ENCODE measurements around the gene PDZD2. TPM values are rescaled to one million over a fixed set of nuclear protein-coding genes. Genes with fewer than 3 reads are reported as not detected.

Gene PDZD2
- total RNA-seq, 1 experiment from 2014 or later, result 0.37 TPM

- no TSS peak for BruUV-seq (replicated peaks)
- ChIA-PET CTCF (no interaction called here), POLR2A (no interaction called here), RAD21 (ENCODE audit: low non-redundant PET in 1 of 2, low total read pairs in 2 of 2, uncharacterized antibody in 2 of 2, unreplicated experiment in 2 of 2) (no interaction called here)
- ATAC-seq, result no peak
- H3K79me2 ChIP-seq (ENCODE audit: insufficient read depth, low read length), result no peaks in the 10 kb centered on the region
- no peaks in the 10 kb centered on the region for H4K20me1 ChIP-seq (ENCODE audit: insufficient read depth)
- intact Hi-C loops (cut with micrococcal nuclease), result no loop called here
- DNase-seq (ENCODE audit: low read depth, low spot score), result no peak
- H2AFZ ChIP-seq (ENCODE audit: low read depth, low read length, poor library complexity, severe bottlenecking), result no peak overlapping the region
- no peak overlapping the region for H3K9ac ChIP-seq (ENCODE audit: low read length)
- no peaks in the 10 kb centered on the region for H3K27me3 ChIP-seq (ENCODE audit: insufficient read depth, low read length)
- no peaks in the 10 kb centered on the region; a peak in 1 of 4 replicates for H3K9me3 ChIP-seq (ENCODE audit: control insufficient read depth in 1 of 2, insufficient read depth in 1 of 2, low read depth in 1 of 2, low read length in 2 of 2)
- H3K4me3 ChIP-seq (replicated peaks in 1 of 2; ENCODE audit: low read depth in 1 of 2, low read length in 2 of 2), result no peak overlapping the region
- peak; percentile 37; the same call in 1 of the 2 replicates for TF ChIP-seq CBX3 (IDR thresholded peaks at IDR 0.05; ENCODE audit: low read depth)
- no peak for TF ChIP-seq FOSL1 (IDR thresholded peaks at IDR 0.05; ENCODE audit: low read depth)
- H3K27ac ChIP-seq (ENCODE audit: low read depth, low read length), result no peak overlapping the region
- H3K4me2 ChIP-seq (ENCODE audit: low read length), result no peak overlapping the region
- no peaks in the 10 kb centered on the region for H3K36me3 ChIP-seq (ENCODE audit: control insufficient read depth in 1 of 2, insufficient read depth in 2 of 2, low read length in 2 of 2)
- H3K9me2 ChIP-seq (ENCODE audit: insufficient read depth), result no peaks in the 10 kb centered on the region
- no peaks in the 10 kb centered on the region for H3K4me1 ChIP-seq (ENCODE audit: control insufficient read depth in 1 of 2, insufficient read depth in 2 of 2, low read length in 2 of 2)
Measured at GRCh38 chr5:31859096-31859495, 220.2 kb downstream of the PDZD2 start.

GRCh38 chr5:31860278-31860677 is 221.3 kb downstream of the PDZD2 start:
- H3K36me3 ChIP-seq (ENCODE audit: control insufficient read depth in 1 of 2, insufficient read depth in 2 of 2, low read length in 2 of 2), result no peaks in the 10 kb centered on the region
- intact Hi-C loops (cut with micrococcal nuclease), result no loop called here
- RAD21 ChIA-PET (ENCODE audit: low non-redundant PET in 1 of 2, low total read pairs in 2 of 2, uncharacterized antibody in 2 of 2, unreplicated experiment in 2 of 2), result no interaction called here

More at GRCh38 chr5:31860278-31860677, 221.3 kb downstream of the PDZD2 start:
- Histone ChIP-seq H3K4me1 (ENCODE audit: control insufficient read depth in 1 of 2, insufficient read depth in 2 of 2, low read length in 2 of 2) (no peaks in the 10 kb centered on the region), H3K4me2 (ENCODE audit: low read length) (no peak overlapping the region), H3K9me2 (ENCODE audit: insufficient read depth) (no peaks in the 10 kb centered on the region), H3K27me3 (ENCODE audit: insufficient read depth, low read length) (no peaks in the 10 kb centered on the region), H4K20me1 (ENCODE audit: insufficient read depth) (no peaks in the 10 kb centered on the region), H3K79me2 (ENCODE audit: insufficient read depth, low read length) (no peaks in the 10 kb centered on the region), H3K4me3 (replicated peaks in 1 of 2; ENCODE audit: low read depth in 1 of 2, low read length in 2 of 2) (no peak overlapping the region), H3K9me3 (ENCODE audit: control insufficient read depth in 1 of 2, insufficient read depth in 1 of 2, low read depth in 1 of 2, low read length in 2 of 2) (no peaks in the 10 kb centered on the region; a peak in 1 of 4 replicates), H2AFZ (ENCODE audit: low read depth, low read length, poor library complexity, severe bottlenecking) (no peak overlapping the region), H3K27ac (ENCODE audit: low read depth, low read length) (no peak overlapping the region), H3K9ac (ENCODE audit: low read length) (no peak overlapping the region)
- no TSS peak for BruUV-seq (replicated peaks)
- TF ChIP-seq EGR1 (IDR thresholded peaks at IDR 0.05; ENCODE audit: low read depth), result no peak
- no peak for TF ChIP-seq CTCF (IDR thresholded peaks at IDR 0.05 in 2 of 3, conservative IDR thresholded peaks at IDR 0.05 in 1 of 3; ENCODE audit: borderline replicate concordance in 1 of 3, insufficient read depth in 1 of 3, low read depth in 2 of 3, low read length in 2 of 3)
- TF ChIP-seq TCF7L2 (IDR thresholded peaks at IDR 0.05; ENCODE audit: borderline replicate concordance, extremely low read depth, insufficient read depth, insufficient read length), result no peak
- TF ChIP-seq SRF (IDR thresholded peaks at IDR 0.05; ENCODE audit: low read depth), result no peak
- no peak for TF ChIP-seq ATF3 (IDR thresholded peaks at IDR 0.05)
- no peak for TF ChIP-seq REST (IDR thresholded peaks at IDR 0.05; ENCODE audit: low read depth)
- TF ChIP-seq FOSL1 (IDR thresholded peaks at IDR 0.05; ENCODE audit: low read depth), result no peak
- TF ChIP-seq EZH2phosphoT487 (IDR thresholded peaks at IDR 0.05; ENCODE audit: borderline replicate concordance), result no peak
- no peak for TF ChIP-seq ELF1 (IDR thresholded peaks at IDR 0.05; ENCODE audit: borderline replicate concordance, low read depth)
- no peak for TF ChIP-seq RAD21 (IDR thresholded peaks at IDR 0.05; ENCODE audit: low read depth)
- no peak for TF ChIP-seq EZH2 (IDR thresholded peaks at IDR 0.05)
- TF ChIP-seq MAX (IDR thresholded peaks at IDR 0.05), result no peak
- TF ChIP-seq POLR2AphosphoS5 (IDR thresholded peaks at IDR 0.05; ENCODE audit: low read depth, low read length), result no peak
- POLR2A ChIA-PET, result no interaction called here
- ATAC-seq (no peak), DNase-seq (ENCODE audit: low read depth, low spot score) (no peak)
- CTCF ChIA-PET, result no interaction called here
